Gastrocnemius medialis (tissue), 4 donors: Measurements from ENCODE around the gene ANKH. TPM values are rescaled to one million over a fixed set of nuclear protein-coding genes. Genes with fewer than 3 reads are reported as not detected.

Experiments
- ATAC-seq, 2 donors: fragments of 150-250 bp; one replicate each; pipeline ENCODE4 v1.9.1; 2016
- DNase-seq, 2 donors: peaks; one replicate each; pipeline ENCODE4 v3.0.0-alpha.2; 2019
- H3K27ac ChIP-seq, 4 donors: fragments of 200-600 bp; sonication (generic); 1 replicate in 1 of 4; 2 replicates in 3 of 4; pipeline ENCODE4 v1.5.1; 2016 to 2018; ENCODE audit warnings: mild to moderate bottlenecking in 2 of 4, moderate library complexity in 1 of 4
- H3K27me3 ChIP-seq, 3 donors: fragments of 200-600 bp; sonication (generic) in 2 of 3; 1 replicate in 1 of 3; 2 replicates in 2 of 3; pipeline versions ENCODE4 v1.5.1 to v1.6.0; 2016 to 2019; ENCODE audit warnings: mild to moderate bottlenecking in 1 of 3, moderate library complexity in 1 of 3
- H3K36me3 ChIP-seq, 2 donors: fragments of 200-600 bp; sonication (generic) in 1 of 2; one replicate each; pipeline ENCODE4 v1.5.1; 2017 to 2018
- H3K4me1 ChIP-seq, 2 donors: fragments of 200-600 bp; sonication (generic) in 1 of 2; one replicate each; pipeline ENCODE4 v1.5.1; 2016 to 2017; ENCODE audit warnings: mild to moderate bottlenecking in 2 of 2
- H3K4me3 ChIP-seq, 4 donors: fragments of 200-600 bp; sonication (generic) in 3 of 4; 1 replicate in 1 of 4; 2 replicates in 3 of 4; pipeline ENCODE4 v1.5.1; 2016 to 2019; ENCODE audit warnings: mild to moderate bottlenecking in 2 of 4
- H3K9me3 ChIP-seq, 3 donors: fragments of 200-600 bp; sonication (generic) in 2 of 3; 1 replicate in 1 of 3; 2 replicates in 2 of 3; pipeline ENCODE4 v1.5.1; 2016 to 2019
- CTCF ChIP-seq, 5 experiments: fragments of 450-650 bp in 3 of 5; fragments of 200-600 bp in 2 of 5; sonication (generic) in 2 of 5; IDR thresholded peaks in 4 of 5; conservative IDR thresholded peaks in 1 of 5; 1 replicate in 4 of 5; 2 replicates in 1 of 5; pipeline ENCODE4 v1.5.1; 2016 to 2019; ENCODE audit warnings: antibody characterized with exemption in 5 of 5, mild to moderate bottlenecking in 3 of 5, moderate library complexity in 3 of 5
- POLR2A ChIP-seq, 2 donors: fragments of 450-650 bp; IDR thresholded peaks; one replicate each; pipeline ENCODE4 v1.6.1; 2017; ENCODE audit warnings: antibody characterized with exemption in 2 of 2, mild to moderate bottlenecking in 2 of 2, moderate library complexity in 2 of 2
- in situ Hi-C, 4 donors: fragments of 200-750 bp; cut with MboI; loops; one replicate each; pipeline versions ENCODE4 v1.15.0 to v1.8.0; 2017; ENCODE audit warnings: low sequenced_read_pairs in 4 of 4
- intact Hi-C: fragments of 100-400 bp; cut with DNase I; formaldehyde crosslinking; loops from one replicate; pipeline ENCODE4 v1.15.1; 2023; ENCODE audit warnings: low total_unique reads
- total RNA-seq, 4 donors: library from RNA; depleted of rRNA; stranded (reverse); fragments of >200 nt; gene quantifications; one replicate each; pipeline versions ENCODE4 v1.1.0 to v1.2.3, GENCODE V29; 2016

Gene ANKH
- total RNA-seq, 4 donors from 2014 or later = 33.5 to 52.1 (median 36.0) TPM

DNA sequence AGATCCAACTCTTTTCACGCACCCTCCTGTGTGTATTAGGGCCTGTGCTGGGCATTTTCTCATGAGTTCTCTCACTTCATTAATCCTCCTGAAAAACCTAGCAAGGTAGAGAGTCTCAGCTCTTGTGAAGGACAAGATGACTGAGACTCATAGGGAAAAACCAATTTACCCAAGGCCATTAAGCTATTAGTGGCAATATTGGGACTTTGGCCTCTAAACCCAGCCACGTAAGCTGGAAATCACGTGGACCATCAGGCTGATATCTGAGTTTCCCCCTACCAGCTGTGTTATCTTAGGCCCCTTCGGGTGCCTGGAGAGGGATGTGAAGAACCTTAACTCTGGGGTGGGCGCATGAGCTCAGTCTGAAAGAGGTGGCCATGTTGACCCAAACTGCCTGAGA is 80.7 kb downstream of the ANKH start:
- Histone ChIP-seq H3K4me3 (no peak overlapping the region), H3K9me3 (no peaks in the 10 kb centered on the region), H3K36me3 (no peaks in the 10 kb centered on the region), H3K4me1 (peaks cover 0 to 13% of the 10 kb centered on the region in 2 donors), H3K27me3 (no peaks in the 10 kb centered on the region), H3K27ac (no peak overlapping the region)
- intact Hi-C loops = no loop called here
- TF ChIP-seq POLR2A (IDR thresholded peaks at IDR 0.05) (no peak), CTCF (IDR thresholded peaks at IDR 0.05 in 4 of 5, conservative IDR thresholded peaks at IDR 0.05 in 1 of 5) (no peak)
- in situ Hi-C loops = no loop called here
- no peak for ATAC-seq
- no peak for DNase-seq

GRCh38 chr5:14790220-14790619 is 81.4 kb downstream of the ANKH start:
- Histone ChIP-seq H3K4me3 (no peak overlapping the region), H3K36me3 (no peaks in the 10 kb centered on the region), H3K9me3 (no peaks in the 10 kb centered on the region), H3K27me3 (no peaks in the 10 kb centered on the region), H3K27ac (peak overlapping the region in 1 of 4 donors; percentile 10), H3K4me1 (peaks cover 0 to 13% of the 10 kb centered on the region in 2 donors)
- DNase-seq = no peak
- intact Hi-C loops (no loop called here), in situ Hi-C loops (no loop called here)
- TF ChIP-seq CTCF (IDR thresholded peaks at IDR 0.05 in 4 of 5, conservative IDR thresholded peaks at IDR 0.05 in 1 of 5) = no peak
- ATAC-seq = no peak

- ATAC-seq (no peak), DNase-seq (no peak)
- Histone ChIP-seq H3K27ac (no peak overlapping the region), H3K4me1 (peaks cover 4 to 32% of the 10 kb centered on the region in 2 donors), H3K27me3 (no peaks in the 10 kb centered on the region), H3K36me3 (no peaks in the 10 kb centered on the region), H3K4me3 (no peak overlapping the region), H3K9me3 (no peaks in the 10 kb centered on the region)
- in situ Hi-C loops = no loop called here
- intact Hi-C loops = no loop called here
- TF ChIP-seq CTCF (IDR thresholded peaks at IDR 0.05 in 4 of 5, conservative IDR thresholded peaks at IDR 0.05 in 1 of 5) (no peak), POLR2A (IDR thresholded peaks at IDR 0.05) (no peak)
Measured at GRCh38 chr5:14787801-14788579, 83.6 kb downstream of the ANKH start.

- Histone ChIP-seq H3K9me3 (no peaks in the 10 kb centered on the region), H3K4me1 (peaks cover 30 to 60% of the 10 kb centered on the region in 2 donors), H3K36me3 (no peaks in the 10 kb centered on the region), H3K4me3 (no peak overlapping the region), H3K27ac (no peak overlapping the region), H3K27me3 (no peaks in the 10 kb centered on the region)
- intact Hi-C loops (no loop called here), in situ Hi-C loops (no loop called here)
- TF ChIP-seq POLR2A (IDR thresholded peaks at IDR 0.05) (no peak), CTCF (IDR thresholded peaks at IDR 0.05 in 4 of 5, conservative IDR thresholded peaks at IDR 0.05 in 1 of 5) (no peak)
- ATAC-seq = no peak
- no peak for DNase-seq
Measured at GRCh38 chr5:14783691-14784090, 87.9 kb downstream of the ANKH start.
